HCT116 (cell line): ENCODE results near the gene AP3S1.

Experiments used
- CEBPB ChIP-seq: IDR thresholded peaks from 2 replicates; pipeline ENCODE4 v1.6.1; 2012; ENCODE audit warnings: low read depth
- CTCF ChIP-seq, 3 experiments: fragments of 200-600 bp in 1 of 3; sonication (generic) in 1 of 3; IDR thresholded peaks in 2 of 3; conservative IDR thresholded peaks in 1 of 3; 2 replicates each; pipeline ENCODE4 v1.5.1; 2012 to 2017; ENCODE audit warnings: low read depth in 2 of 3, low read length in 2 of 3, antibody characterized with exemption in 1 of 3, borderline replicate concordance in 1 of 3, control low read depth in 1 of 3, mild to moderate bottlenecking in 1 of 3, mixed read lengths in 1 of 3, mixed run types in 1 of 3, moderate library complexity in 1 of 3; ENCODE audit not compliant: insufficient read depth in 1 of 3
- EZH2 ChIP-seq: fragments of 200-600 bp; sonication (generic); IDR thresholded peaks from 2 replicates; pipeline ENCODE4 v1.6.1; 2017; ENCODE audit warnings: antibody characterized with exemption, mixed run types
- FOSL1 ChIP-seq: IDR thresholded peaks from 2 replicates; pipeline ENCODE4 v1.6.1; 2012; ENCODE audit warnings: low read depth
- POLR2A ChIP-seq: IDR thresholded peaks from 2 replicates; pipeline ENCODE4 v1.7.0; 2011; ENCODE audit warnings: borderline replicate concordance; ENCODE audit not compliant: insufficient read depth, insufficient read length; ENCODE audit errors: extremely low read depth
- POLR2AphosphoS5 ChIP-seq: IDR thresholded peaks from 2 replicates; pipeline ENCODE4 v1.6.1; 2011; ENCODE audit warnings: mild to moderate bottlenecking, low read depth, low read length, moderate library complexity
- YY1 ChIP-seq: IDR thresholded peaks from 2 replicates; pipeline ENCODE4 v1.6.1; 2011; ENCODE audit warnings: low read length, low read depth, moderate library complexity, mild to moderate bottlenecking; ENCODE audit not compliant: insufficient replicate concordance; ENCODE audit errors: extremely low read depth
- ZFX ChIP-seq: fragments of 450-650 bp; IDR thresholded peaks from 2 replicates; pipeline ENCODE4 v1.6.1; 2017

- TF ChIP-seq CEBPB (no peak), FOSL1 (no peak), CTCF (IDR thresholded peaks at IDR 0.05 in 2 of 3, conservative IDR thresholded peaks at IDR 0.05 in 1 of 3; ENCODE audit: borderline replicate concordance in 1 of 3, insufficient read depth in 1 of 3, low read depth in 2 of 3, low read length in 2 of 3) (peak; percentile 43 to 82 (median 75); a peak in 5 of 6 replicates), EZH2 (no peak), POLR2A (no peak), POLR2AphosphoS5 (peak; percentile 21; the same call in 1 of the 2 replicates), YY1 (no peak), ZFX (no peak)
Observed at GRCh38 chr5:115831163-115831768, 10.5 kb upstream of the AP3S1 start.
